Osteoblast (primary cell): ENCODE data around the gene SDHB. TPM values are rescaled to one million over a fixed set of nuclear protein-coding genes. Genes with fewer than 3 reads are reported as not detected.

Experiments used
- DNase-seq: peaks from one replicate; pipeline ENCODE4 v3.0.0; 2011; ENCODE audit warnings: low spot score, mixed read lengths; ENCODE audit not compliant: insufficient read length; ENCODE audit errors: missing footprints
- H2AFZ ChIP-seq: 2 replicates; pipeline ENCODE4 v1.6.0; 2011; ENCODE audit warnings: mild to moderate bottlenecking, low read length
- H3K27ac ChIP-seq: 2 replicates; pipeline ENCODE4 v1.5.1; 2011; ENCODE audit warnings: mild to moderate bottlenecking, low read depth, low read length, moderate library complexity
- H3K27me3 ChIP-seq: 2 replicates; pipeline ENCODE4 v1.6.0; 2012; ENCODE audit warnings: mild to moderate bottlenecking, control low read depth, inconsistent platforms, low read length, moderate library complexity; ENCODE audit not compliant: insufficient read depth
- H3K36me3 ChIP-seq: 2 replicates; pipeline ENCODE4 v1.5.1; 2011; ENCODE audit warnings: mild to moderate bottlenecking, low read length, control low read depth, moderate library complexity; ENCODE audit not compliant: insufficient read depth
- H3K4me1 ChIP-seq: 2 replicates; pipeline ENCODE4 v1.5.1; 2011; ENCODE audit warnings: mild to moderate bottlenecking, low read length, control low read depth, moderate library complexity; ENCODE audit not compliant: insufficient read depth
- H3K4me2 ChIP-seq: 2 replicates; pipeline ENCODE4 v1.6.0; 2011; ENCODE audit warnings: mild to moderate bottlenecking, low read length; ENCODE audit not compliant: insufficient read depth
- H3K4me3 ChIP-seq: fragments of 200-600 bp; sonication (generic); 3 replicates; pipeline ENCODE4 v1.5.1; 2012; ENCODE audit warnings: mild to moderate bottlenecking, low read length, inconsistent platforms; ENCODE audit not compliant: insufficient read depth
- H3K79me2 ChIP-seq: 2 replicates; pipeline ENCODE4 v1.6.0; 2012; ENCODE audit warnings: mild to moderate bottlenecking, low read length, control low read depth, inconsistent platforms; ENCODE audit not compliant: insufficient read depth
- H3K9me3 ChIP-seq: 2 replicates; pipeline ENCODE4 v1.5.1; 2011; ENCODE audit warnings: low read depth, low read length, control low read depth
- H4K20me1 ChIP-seq: 2 replicates; pipeline ENCODE4 v1.6.0; 2012; ENCODE audit warnings: mild to moderate bottlenecking, low read length, control low read depth; ENCODE audit not compliant: insufficient read depth
- total RNA-seq: library from RNA; depleted of rRNA; stranded (reverse); fragments of >200 nt; gene quantifications from 2 replicates; pipeline ENCODE4 v1.2.3, GENCODE V29; 2012
- TF ChIP-seq, protein P1 (sequence below): IDR thresholded peaks from 2 replicates; pipeline ENCODE4 v1.5.1; 2011; ENCODE audit warnings: mild to moderate bottlenecking, low read depth, low read length, moderate library complexity; ENCODE audit errors: extremely low read depth

The SDHB gene
- total RNA-seq, 1 donor = 87.6 TPM

DNA sequence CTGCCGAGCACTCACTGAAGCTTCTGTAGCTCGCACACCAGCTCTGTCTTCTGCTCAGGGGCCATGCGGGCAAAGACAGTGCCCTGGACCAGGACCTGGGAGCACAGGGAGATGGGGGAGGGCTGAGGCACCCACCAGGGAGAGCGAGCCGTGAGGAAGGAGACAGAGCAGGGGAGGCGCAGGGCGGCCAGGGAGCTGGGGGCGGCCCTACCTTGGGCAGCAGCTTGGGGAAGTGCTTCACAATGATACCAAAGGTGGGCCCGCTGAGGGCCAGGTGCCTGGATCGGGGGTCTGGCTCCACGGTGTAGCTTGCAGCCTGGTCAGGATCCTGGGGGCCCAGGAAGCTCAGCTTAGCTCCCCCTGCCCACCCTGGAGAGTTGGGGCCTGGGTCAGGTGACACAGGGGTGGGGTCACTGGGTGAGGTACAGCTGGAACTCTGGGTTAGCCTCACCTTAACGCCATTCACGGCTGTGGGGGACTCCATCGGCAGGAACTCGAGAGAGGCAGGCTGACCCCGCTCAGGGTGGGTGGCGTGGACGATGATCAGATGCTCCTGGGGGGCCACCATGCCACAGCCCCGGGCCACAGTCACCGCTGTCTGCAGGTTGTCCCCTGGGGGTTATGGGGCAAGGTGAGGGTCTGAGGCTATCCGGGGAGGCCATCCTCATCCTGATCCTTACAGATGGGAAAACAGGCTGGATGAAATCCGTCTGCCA is 64.0 kb downstream of the SDHB start:
- peaks cover 3% of the 10 kb centered on the region for H3K4me1 ChIP-seq
- H3K4me3 ChIP-seq = no peak overlapping the region

DNA sequence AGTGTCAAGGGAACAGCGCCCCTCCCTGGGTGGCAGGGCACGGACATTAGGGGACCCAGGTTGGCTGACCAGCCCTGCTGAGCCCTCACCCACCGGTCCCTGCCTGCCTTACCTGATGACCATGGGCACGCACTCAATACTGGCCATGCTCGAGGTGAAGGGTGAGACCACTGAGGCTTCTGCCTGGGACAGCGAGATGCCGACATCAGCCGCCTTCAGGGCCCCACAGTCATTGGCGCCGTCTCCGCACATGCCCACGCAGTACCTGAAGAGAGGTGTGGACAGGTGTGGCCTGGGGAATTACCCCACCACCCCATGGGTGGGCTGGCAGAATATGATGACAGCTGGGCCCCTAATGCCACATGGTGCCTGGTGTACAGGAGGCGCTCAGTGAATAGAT is 65.6 kb downstream of the SDHB start:
- H4K20me1 ChIP-seq = no peaks in the 10 kb centered on the region
- H2AFZ ChIP-seq = no peak overlapping the region
- peaks cover 16% of the 10 kb centered on the region for H3K36me3 ChIP-seq
- no peak overlapping the region for H3K4me2 ChIP-seq
- H3K79me2 ChIP-seq = no peaks in the 10 kb centered on the region
- DNase-seq = no peak
- H3K4me3 ChIP-seq = no peak overlapping the region
- TF ChIP-seq, protein P1, sequence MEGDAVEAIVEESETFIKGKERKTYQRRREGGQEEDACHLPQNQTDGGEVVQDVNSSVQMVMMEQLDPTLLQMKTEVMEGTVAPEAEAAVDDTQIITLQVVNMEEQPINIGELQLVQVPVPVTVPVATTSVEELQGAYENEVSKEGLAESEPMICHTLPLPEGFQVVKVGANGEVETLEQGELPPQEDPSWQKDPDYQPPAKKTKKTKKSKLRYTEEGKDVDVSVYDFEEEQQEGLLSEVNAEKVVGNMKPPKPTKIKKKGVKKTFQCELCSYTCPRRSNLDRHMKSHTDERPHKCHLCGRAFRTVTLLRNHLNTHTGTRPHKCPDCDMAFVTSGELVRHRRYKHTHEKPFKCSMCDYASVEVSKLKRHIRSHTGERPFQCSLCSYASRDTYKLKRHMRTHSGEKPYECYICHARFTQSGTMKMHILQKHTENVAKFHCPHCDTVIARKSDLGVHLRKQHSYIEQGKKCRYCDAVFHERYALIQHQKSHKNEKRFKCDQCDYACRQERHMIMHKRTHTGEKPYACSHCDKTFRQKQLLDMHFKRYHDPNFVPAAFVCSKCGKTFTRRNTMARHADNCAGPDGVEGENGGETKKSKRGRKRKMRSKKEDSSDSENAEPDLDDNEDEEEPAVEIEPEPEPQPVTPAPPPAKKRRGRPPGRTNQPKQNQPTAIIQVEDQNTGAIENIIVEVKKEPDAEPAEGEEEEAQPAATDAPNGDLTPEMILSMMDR = no peak
- no peaks in the 10 kb centered on the region for H3K27me3 ChIP-seq
- no peaks in the 10 kb centered on the region for H3K9me3 ChIP-seq
- peaks cover 10% of the 10 kb centered on the region for H3K4me1 ChIP-seq
- H3K27ac ChIP-seq = no peak overlapping the region

More for the DNA sequence above, 64.0 kb downstream of the SDHB start:
- H4K20me1 ChIP-seq = no peaks in the 10 kb centered on the region
- no peak overlapping the region for H3K4me2 ChIP-seq
- no peak overlapping the region for H2AFZ ChIP-seq
- H3K36me3 ChIP-seq = peaks cover 16% of the 10 kb centered on the region
- H3K9me3 ChIP-seq = no peaks in the 10 kb centered on the region
- H3K27ac ChIP-seq = no peak overlapping the region
- no peaks in the 10 kb centered on the region for H3K27me3 ChIP-seq
- DNase-seq = no peak
- H3K79me2 ChIP-seq = no peaks in the 10 kb centered on the region
- TF ChIP-seq, protein P1 = no peak

GRCh38 chr1:16986962-16987361 is 66.9 kb downstream of the SDHB start:
- no peak overlapping the region for H3K4me2 ChIP-seq
- no peaks in the 10 kb centered on the region for H3K9me3 ChIP-seq
- H3K36me3 ChIP-seq = peaks cover 13% of the 10 kb centered on the region
- H2AFZ ChIP-seq = no peak overlapping the region
- no peaks in the 10 kb centered on the region for H3K27me3 ChIP-seq
- DNase-seq = no peak
- H3K27ac ChIP-seq = no peak overlapping the region
- TF ChIP-seq, protein P1 = peak; percentile 26
- no peaks in the 10 kb centered on the region for H3K79me2 ChIP-seq
- H3K4me3 ChIP-seq = no peak overlapping the region
- no peaks in the 10 kb centered on the region for H4K20me1 ChIP-seq
- peaks cover 14% of the 10 kb centered on the region for H3K4me1 ChIP-seq

GRCh38 chr1:16986560-16986959 is 67.3 kb downstream of the SDHB start:
- no peak overlapping the region for H2AFZ ChIP-seq
- H3K4me1 ChIP-seq = peaks cover 18% of the 10 kb centered on the region
- no peak overlapping the region for H3K4me2 ChIP-seq
- no peak overlapping the region for H3K4me3 ChIP-seq
- no peak overlapping the region for H3K27ac ChIP-seq
- no peak for DNase-seq
- peaks cover 11% of the 10 kb centered on the region for H3K36me3 ChIP-seq
- no peaks in the 10 kb centered on the region for H3K27me3 ChIP-seq
- TF ChIP-seq, protein P1 = no peak
- H3K79me2 ChIP-seq = no peaks in the 10 kb centered on the region
- no peaks in the 10 kb centered on the region for H4K20me1 ChIP-seq
- no peaks in the 10 kb centered on the region for H3K9me3 ChIP-seq
